SU-DHL-6 (cell line): ENCODE data around the gene SLC2A4RG.

Source experiments
- CTCF ChIP-seq: fragments of 200-600 bp; sonication (generic); IDR thresholded peaks from one replicate; pipeline ENCODE4 v1.5.1; 2017; ENCODE audit warnings: antibody characterized with exemption, mild to moderate bottlenecking, low read length, moderate library complexity; ENCODE audit not compliant: insufficient read depth, poor library complexity, severe bottlenecking
- EZH2phosphoT487 ChIP-seq: fragments of 200-600 bp; sonication (generic), shearing (Covaris generic); conservative IDR thresholded peaks from 2 replicates; pipeline ENCODE4 v1.6.1; 2018; ENCODE audit warnings: mild to moderate bottlenecking, antibody characterized with exemption, low read length, moderate library complexity, mixed read lengths

- TF ChIP-seq CTCF: no peak
- no peak for TF ChIP-seq EZH2phosphoT487
These were observed 44.4 kb downstream of the SLC2A4RG start for GRCh38 chr20:63783970-63784369.
